Cardiac septum (tissue), 1 donor: ENCODE results near the gene SV2B. TPM values are rescaled to one million over a fixed set of nuclear protein-coding genes. Genes with fewer than 3 reads are reported as not detected.
"Not testable (repeated sequence)": the region's sequence is repeated elsewhere in the genome, so short reads cannot be mapped to it uniquely, and the experiment has no call there.

Experiments used
- DNase-seq: peaks from one replicate; pipeline ENCODE4 v3.0.0-alpha.2; 2020; ENCODE audit warnings: low spot score
- intact Hi-C: fragments of 100-400 bp; cut with DNase I; formaldehyde crosslinking; loops from one replicate; pipeline ENCODE4 v1.14.0; 2022
- long read RNA-seq: library from polyadenylated mRNA; unstranded; transcript quantifications from one replicate; pipeline ENCODE4 v2.0.0, GENCODE V29; 2021
- total RNA-seq: library from RNA; stranded (reverse); fragmentation: NEBNext Ultra II Directional; extraction: Animal tissue kit (Norgen Biotek cat#: 25700); gene quantifications from one replicate; pipeline ENCODE4 v1.2.1, GENCODE V29; 2021
- donor health status: DM: no; HTN: no; CAD: no.

Gene SV2B, protein sequence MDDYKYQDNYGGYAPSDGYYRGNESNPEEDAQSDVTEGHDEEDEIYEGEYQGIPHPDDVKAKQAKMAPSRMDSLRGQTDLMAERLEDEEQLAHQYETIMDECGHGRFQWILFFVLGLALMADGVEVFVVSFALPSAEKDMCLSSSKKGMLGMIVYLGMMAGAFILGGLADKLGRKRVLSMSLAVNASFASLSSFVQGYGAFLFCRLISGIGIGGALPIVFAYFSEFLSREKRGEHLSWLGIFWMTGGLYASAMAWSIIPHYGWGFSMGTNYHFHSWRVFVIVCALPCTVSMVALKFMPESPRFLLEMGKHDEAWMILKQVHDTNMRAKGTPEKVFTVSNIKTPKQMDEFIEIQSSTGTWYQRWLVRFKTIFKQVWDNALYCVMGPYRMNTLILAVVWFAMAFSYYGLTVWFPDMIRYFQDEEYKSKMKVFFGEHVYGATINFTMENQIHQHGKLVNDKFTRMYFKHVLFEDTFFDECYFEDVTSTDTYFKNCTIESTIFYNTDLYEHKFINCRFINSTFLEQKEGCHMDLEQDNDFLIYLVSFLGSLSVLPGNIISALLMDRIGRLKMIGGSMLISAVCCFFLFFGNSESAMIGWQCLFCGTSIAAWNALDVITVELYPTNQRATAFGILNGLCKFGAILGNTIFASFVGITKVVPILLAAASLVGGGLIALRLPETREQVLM
- 3.7 TPM for total RNA-seq
- long read RNA-seq, full-length matches to known transcripts, result 1 of 5 reads
- long read RNA-seq, partial matches to known transcripts, result 3 of 5 reads
- long read RNA-seq, other reads (novel, unspliced or antisense), result 1 of 5 reads

DNA sequence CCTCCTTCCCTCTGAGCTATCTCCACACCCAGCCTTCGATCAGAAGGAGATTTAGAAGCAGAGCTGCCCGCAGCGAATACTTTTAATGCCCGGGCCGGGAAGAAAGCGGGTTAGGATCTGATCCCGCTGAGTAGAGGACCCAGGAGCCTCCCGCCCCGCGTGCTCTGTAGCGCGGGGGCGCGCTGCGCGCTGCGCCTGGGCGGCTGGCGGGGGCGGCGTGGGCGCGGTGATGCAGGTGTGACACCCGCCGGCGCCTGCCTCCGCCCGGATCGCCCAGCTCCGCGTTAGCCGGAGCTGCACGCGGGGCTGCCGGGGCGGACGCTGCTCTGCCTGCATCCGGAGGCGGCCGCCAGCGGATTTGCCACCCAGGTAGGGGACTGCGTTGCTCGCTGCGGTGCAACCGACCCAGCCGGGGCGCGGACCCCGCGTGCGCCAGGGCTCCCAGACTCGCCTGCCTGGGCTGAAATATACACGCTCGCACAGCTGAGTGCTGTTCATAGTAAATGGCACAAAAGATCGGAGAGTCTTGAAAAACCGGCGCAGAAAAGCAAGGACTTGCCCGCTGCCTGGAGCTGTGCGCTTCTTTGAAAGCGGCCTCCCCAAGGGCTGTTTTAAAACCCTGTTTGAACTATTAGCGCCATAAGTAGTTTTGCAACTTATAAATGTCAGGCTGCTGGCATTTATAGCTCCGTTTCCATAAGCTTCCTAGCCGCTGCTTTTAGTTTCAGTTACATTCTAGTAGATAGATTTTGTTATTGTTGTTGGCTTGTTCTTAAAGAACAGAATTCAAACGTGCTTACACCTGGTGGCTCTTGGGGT is at the start of gene SV2B:
TSS of gene SV2B (plus strand) at position 263 of the 819 bp plus-strand sequence. CDS start 126,007 bp downstream, outside the sequence.
- DNase-seq, result no peak
- intact Hi-C loops, result no loop called here

DNA sequence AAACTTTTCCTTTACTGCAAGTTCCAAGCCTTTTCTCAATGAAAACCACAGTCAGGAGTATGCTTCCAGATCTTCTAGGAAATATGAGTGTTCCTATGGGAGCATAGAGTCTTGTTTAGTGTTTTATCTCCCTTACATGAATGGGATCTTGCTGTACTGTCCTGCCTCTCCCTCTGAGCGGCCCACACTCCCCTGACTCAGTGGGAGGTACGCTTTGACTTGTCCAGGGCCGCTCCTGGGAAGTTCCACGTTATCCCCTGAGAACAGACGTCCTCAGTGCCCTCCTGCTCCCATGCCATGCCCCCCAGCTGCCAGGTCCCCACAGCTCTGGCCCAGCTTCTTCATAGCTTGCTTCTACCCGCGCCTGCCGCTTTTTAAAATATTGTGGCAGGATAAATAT is 48.8 kb upstream of the SV2B start:
- DNase-seq, result no peak
- intact Hi-C loops, result no loop called here

DNA sequence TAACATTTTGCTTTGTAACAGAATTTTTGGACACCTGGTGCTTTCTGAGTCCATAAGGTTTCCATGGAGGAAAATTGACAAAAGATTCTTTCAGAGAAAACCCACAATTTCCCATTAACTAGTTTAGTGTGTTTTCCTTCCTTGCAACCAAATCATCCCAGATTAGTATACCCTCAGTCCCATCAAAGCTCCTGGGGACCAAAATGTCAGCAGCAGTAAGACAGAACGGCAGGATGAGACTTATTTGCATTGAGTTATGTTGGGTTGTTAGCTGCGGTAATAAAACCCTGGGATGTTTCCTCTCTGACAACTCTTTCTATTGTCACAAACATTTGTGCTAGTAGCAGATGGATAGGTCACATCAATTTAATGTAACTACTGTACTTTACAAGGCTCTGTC is 45.2 kb upstream of the SV2B start:
- intact Hi-C loops, result loop anchor here (2.0 kb wide), 1 partner anchor 216 kb away; no protein-coding TSS in a partner anchor
- DNase-seq, result no peak

DNA sequence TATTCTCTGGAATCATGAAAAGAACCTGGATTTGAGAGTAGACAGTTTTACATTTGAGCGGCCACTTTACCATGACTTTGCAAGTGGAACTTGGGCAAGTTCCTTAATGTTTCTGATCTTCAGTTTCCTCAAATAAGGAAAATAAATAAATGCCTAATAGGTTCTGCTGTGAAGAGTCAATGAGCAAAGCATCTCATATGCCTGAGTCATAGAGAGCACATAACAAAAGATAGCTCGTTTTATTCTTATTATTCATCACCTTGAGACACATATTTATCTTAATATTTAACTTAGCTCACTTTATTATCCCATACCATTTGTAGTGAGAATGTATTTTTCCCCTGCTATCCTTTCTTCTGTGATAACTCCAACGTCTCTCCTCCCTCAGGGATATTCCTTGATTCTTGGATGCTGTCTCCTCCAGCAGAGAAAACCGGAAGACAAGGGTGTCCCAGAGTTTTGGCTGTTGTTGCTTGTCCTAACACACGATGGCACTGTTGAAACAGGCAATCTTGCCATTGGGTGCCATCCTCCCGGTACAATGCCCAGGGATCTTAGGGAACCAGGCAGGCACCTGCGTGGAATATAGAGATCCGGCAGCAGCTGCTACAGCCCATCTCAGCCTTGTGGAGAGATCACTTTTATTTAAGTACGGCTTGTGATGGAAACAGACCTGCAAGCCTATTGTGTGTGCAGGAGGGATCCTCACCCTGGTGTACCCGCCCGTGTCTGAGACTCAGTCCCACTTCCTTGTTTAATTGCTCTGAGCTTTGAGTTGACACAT is 44.3 kb upstream of the SV2B start:
- no peak for DNase-seq
- intact Hi-C loops, result loop anchor here (1.0 to 2.0 kb wide), 2 partner anchors 169 to 215 kb away; no protein-coding TSS in a partner anchor

DNA sequence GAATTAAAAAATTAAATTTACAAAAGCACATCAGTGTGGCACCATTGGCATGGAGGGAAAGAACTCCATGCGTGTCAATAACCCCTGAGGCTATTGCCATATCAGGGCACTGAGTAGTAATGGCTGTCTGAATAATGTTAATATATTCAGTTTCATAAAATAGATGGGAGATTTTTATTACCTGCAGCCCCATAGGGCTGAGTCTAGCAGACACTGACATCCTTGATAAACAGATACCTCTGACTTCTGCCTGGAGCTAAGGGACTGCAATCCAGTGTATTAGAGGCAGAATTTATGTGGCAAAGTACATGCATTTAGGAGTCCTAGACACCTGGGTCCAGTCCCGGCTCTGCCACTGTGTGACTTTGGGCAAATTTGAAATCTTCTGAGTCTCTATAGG is 38.8 kb upstream of the SV2B start:
- intact Hi-C loops, result no loop called here
- no peak for DNase-seq

DNA sequence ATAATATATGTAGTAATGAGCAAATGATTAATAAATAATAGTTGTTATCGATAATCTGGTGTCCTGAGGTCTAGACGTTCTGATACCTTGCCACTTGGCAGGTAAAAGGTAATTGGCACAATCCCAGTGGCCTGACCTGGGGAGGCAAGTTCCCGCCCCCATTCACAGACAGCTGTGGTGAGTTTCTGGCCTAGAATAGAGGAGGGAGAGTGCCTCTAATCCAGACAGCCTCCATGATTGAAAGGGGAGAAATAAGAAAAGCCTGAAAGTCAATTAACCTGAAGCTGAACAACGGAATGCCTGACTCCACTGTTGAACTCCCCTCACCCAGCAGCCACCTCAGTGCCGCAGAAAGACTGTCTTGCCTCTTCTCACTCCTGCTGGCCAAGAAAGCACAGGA is 38.1 kb upstream of the SV2B start:
- intact Hi-C loops, result no loop called here
- no peak for DNase-seq

DNA sequence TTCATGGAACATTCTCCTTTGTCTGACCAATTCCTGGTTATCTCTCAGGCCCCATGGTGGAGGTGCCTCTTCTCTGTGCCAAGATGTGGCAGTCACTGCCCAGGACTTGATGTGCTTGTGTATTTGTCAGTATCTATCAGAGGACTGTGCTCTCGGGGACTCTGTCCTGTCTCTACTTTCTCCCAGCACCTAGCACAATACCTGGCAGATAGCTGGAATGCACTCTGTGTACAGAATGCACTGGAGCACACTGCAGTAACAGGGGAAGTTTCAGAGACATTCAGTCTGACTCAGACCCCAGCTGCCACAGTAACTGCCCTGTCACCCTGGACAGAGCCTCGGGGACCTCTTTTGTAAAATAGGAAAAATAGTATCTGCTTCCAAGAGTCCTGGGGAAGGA is 34.6 kb upstream of the SV2B start:
- no peak for DNase-seq

DNA sequence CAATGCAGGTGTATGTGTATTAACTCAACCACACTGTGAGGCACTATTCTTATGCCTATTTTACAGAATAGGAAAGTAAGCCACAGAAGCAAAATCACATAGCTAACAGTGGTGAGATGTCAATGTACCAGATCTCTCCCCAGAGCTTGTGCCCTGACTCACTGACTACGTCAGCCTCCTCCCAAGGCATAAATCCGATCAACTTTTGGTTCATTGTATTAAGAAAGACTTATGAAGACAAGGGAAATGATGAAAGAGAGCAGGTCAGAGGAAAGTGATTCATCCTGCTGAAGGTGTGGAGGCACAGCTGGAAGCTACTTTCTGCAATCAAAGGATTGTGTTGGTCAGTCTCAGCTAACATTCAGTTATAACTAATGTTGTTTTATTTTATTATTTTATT is 33.0 kb upstream of the SV2B start:
- intact Hi-C loops, result no loop called here
- no peak for DNase-seq

More for the DNA sequence above, 34.6 kb upstream of the SV2B start:
- intact Hi-C loops, result no loop called here

DNA sequence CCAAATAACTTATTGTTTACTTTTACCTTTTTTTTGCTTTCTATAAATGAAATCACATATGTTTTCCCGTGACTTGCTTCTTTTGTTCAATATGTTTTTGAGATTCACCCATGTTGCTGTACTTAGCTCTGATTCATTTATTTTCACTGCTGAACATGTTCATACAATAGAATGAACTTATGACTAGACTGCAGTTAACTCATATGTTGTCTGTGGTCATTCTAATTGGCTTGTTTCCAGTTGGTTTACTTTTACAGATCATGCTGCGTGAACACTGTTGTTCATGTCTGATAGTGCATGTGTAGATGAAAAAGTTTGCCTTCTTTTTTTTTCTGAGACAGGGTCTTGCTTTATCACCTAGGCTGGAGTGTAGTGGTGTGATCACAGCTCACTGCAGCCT is 31.6 kb upstream of the SV2B start:
- no peak for DNase-seq
- intact Hi-C loops, result no loop called here

DNA sequence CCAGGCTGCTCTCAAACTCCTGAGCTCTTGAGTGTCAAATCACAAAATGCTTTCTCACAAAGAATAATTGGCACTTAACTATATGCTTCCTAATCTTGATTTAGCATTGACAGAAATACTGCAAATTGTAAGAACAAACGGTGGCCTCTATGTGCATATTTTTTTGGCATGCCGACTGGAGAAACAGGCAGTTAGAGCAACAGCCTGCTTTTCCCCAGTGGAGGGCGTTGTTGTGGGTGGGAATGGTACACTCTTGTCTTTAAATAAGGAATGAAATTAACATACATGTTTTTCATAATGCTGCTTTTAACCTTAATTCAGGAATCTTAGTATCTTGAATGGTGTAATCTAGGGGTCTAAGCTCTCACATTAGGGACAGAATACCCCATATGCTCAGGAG is 31.1 kb upstream of the SV2B start:
- intact Hi-C loops, result no loop called here
- DNase-seq, result no peak

DNA sequence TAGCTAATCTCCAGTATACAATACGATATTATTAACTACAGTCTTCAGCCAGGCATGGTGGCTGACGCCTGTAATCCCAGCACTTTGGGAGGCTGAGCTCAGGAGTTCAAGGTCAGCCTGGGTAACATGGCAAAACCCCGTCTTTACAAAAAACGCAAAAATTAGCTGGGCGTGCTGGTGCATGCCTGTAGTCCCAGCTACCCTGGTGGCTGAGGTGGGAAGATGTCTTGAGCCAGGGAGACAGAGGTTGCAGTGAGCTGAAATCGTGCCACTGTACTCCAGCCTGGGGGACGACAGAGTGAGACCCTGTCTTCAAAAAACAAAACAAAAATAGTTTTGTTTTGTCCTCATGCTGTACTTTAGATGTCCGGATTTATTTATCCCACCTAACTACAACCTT is 29.2 kb upstream of the SV2B start:
- no peak for DNase-seq
- intact Hi-C loops, result no loop called here

DNA sequence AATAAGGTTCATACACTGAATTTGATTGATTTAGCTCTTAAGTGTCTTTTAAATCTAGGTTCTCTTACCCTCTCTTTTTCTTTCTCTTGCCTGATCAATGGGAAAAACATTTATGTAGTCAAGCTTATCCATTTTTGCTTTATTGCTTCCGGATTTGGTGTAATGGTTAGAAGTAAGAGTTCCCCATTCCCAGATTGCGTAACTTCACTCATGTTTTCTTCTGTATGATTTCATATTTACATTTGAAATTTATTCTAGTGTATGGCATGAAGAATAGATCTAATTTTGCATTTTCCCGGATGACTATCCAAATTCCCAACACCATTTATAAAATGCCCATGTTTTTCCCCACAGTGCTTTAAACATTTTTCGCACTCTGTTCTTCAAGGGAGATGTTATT is 27.9 kb upstream of the SV2B start:
- intact Hi-C loops, result no loop called here

DNA sequence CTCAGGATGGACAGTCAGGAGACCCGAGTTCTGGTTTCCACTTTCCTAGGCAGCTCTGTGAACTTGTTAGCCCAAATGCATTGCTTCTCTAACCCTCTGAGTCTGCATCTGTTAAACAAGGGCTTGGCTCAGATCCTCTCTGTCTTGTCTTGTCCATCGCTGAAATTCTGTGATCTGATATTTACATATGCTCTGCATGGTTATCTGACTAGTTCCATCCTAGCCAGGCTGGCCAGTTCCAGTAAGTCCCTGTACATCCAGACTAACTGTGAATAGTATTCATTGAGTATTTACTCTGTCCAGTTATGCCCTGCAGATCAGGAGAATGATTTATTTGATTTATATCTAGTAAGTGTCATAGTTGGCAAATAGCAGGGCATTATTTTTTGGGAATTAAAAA is 27.0 kb upstream of the SV2B start:
- no peak for DNase-seq
- intact Hi-C loops, result no loop called here

More for the DNA sequence above, 27.9 kb upstream of the SV2B start:
- no peak for DNase-seq

DNA sequence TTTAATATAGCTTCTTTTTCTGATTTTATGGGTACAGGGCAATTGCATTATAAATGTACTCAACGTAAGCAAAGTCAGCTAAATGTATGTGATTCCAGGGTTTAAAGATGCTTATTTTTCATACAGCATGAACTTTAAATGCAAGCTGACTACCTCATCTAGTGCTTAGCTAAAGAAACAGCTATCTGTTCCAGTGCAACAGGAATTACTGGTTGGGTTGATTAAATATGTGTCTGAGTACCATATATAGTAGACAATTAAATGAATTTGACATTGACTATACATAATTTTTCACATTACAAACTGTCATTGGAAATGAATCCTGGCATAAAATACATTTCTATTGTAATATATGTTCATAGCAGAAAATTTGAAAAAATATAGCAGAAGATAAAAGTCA is 26.3 kb upstream of the SV2B start:
- DNase-seq, result no peak
- intact Hi-C loops, result no loop called here

DNA sequence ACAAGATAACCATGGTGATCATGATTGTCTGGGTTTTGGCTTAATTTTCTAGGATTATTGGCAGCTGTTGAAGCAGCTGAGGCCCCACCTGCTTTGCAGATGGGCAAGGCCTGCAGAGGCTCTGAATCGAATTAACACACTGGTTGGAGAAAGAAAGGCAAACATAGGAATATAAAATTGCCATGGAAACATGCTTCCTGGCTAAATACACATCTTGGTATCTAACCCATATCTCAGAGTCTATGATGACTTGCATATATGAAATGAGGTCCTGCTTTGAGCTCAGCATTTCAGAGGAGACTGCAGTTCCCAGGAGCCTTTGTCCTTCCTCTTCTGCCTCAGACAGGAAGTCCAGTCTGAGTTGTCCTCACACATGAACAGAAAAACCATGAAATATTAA is 24.3 kb upstream of the SV2B start:
- intact Hi-C loops, result no loop called here
- DNase-seq, result no peak

DNA sequence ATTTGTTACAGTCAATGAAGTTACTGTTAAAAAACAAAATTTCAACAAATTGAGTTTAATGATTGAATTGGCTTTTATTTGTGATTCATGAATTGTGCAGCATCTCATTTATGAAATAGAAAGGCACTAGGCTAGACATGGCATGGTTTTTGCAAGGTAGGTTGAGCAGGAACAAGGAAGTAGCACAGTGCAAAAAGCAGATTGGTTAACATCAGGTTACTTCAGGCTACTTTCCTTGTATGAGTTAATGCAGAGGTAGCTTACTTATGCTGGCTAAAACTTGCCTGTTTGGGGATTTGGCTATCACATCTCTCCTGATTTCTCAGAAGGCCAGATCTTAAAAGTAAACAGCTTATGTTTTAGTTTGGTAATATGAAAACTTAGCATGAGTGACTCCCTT is 23.0 kb upstream of the SV2B start:
- DNase-seq, result no peak
- intact Hi-C loops, result no loop called here

DNA sequence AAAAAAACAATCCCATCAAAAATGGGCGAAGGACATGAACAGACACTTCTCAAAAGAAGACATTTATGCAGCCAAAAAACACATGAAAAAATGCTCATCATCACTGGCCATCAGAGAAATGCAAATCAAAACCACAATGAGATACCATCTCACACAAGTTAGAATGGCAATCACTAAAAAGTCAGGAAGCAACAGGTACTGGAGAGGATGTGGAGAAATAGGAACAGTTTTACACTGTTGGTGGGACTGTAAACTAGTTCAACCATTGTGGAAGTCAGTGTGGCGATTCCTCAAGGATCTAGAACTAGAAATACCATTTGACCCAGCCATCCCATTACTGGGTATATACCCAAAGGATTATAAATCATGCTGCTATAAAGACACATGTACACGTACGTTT is 6.2 kb upstream of the SV2B start:
- DNase-seq, intact Hi-C loops: not testable (repeated sequence)

DNA sequence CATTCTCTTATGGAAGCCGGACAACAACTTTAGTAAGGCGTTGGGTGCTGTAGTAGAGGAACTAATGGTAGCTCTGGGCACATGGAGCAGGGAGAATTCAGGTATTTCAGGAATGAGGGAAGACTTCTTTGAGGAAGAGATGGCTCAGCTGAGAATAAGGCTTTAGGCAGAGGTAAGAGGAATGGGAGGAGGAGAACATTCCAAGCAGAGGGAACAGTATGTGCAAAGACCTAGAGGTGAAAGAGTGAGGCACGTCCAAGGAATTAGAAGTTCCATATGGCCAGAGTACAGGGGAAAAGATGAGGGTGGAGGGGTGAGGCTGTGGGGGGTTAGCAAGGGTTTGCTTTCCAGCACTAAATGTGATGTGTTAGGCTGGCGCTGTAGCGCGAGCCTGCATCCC is 1.6 kb upstream of the SV2B start:
- no peak for DNase-seq
- intact Hi-C loops, result no loop called here

DNA sequence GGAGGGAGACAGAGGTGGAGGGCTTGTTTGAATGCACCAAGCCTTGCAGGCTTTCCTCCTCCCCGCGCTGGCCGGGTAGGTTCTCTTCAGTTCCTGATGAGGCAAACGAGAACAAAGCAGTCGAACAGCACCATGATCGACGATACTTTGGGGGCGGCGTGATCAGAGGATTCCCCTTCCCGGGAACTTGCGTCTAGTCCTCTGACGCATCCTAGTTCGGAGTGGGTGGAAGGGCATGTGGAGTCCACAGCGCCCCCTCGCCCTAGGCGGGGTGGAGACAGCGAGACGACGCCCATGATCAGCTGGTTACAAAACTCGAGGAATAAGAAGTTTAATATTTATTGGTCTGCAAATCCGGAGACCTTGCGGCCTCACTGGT is 452 bp upstream of the SV2B start:
- no peak for DNase-seq
- intact Hi-C loops, result no loop called here
